ENCODE results near the gene TMEM63A. TPM values are rescaled to one million over a fixed set of nuclear protein-coding genes. Genes with fewer than 3 reads are reported as not detected.
"Not testable (repeated sequence)": the region's sequence is repeated elsewhere in the genome, so short reads cannot be mapped to it uniquely, and the experiment has no call there.

The TMEM63A gene
- total and polyA plus RNA-seq, 2 experiments from 2014 or later: 11.9 to 13.5 TPM

- Histone ChIP-seq H3F3A (ENCODE audit: insufficient read depth) (peaks cover 37% of the 10 kb centered on the region), H4K20me1 (ENCODE audit: insufficient read depth) (no peaks in the 10 kb centered on the region), H3K9ac (peak within 1 kb of the TSS; percentile 79), H3K4me1 (ENCODE audit: insufficient read depth) (peaks cover 36% of the 10 kb centered on the region), H3K27me3 (replicated peaks; ENCODE audit: insufficient read depth) (no peaks in the 10 kb centered on the region), H3K9me2 (ENCODE audit: insufficient read depth) (no peaks in the 10 kb centered on the region), H3K9me3 (ENCODE audit: low read depth) (no peaks in the 10 kb centered on the region), H3K27ac (peak within 1 kb of the TSS; percentile 22; the same call in 1 of the 2 replicates), H3K36me3 (ENCODE audit: low read depth) (no peaks in the 10 kb centered on the region), H3K79me2 (ENCODE audit: insufficient read depth) (no peaks in the 10 kb centered on the region), H2AFZ (peak within 1 kb of the TSS; percentile 88), H3K4me3 (peak within 1 kb of the TSS; percentile 85), H3K4me2 (ENCODE audit: unreplicated experiment) (peak within 1 kb of the TSS; percentile 89)
- in situ Hi-C loops (cut with MboI): no loop called here
- TF ChIP-seq EZH2phosphoT487 (IDR thresholded peaks at IDR 0.05; ENCODE audit: insufficient read depth, low read depth) (no peak), EZH2 (IDR thresholded peaks at IDR 0.05; ENCODE audit: insufficient read depth, poor library complexity, severe bottlenecking) (no peak)
- WGBS, 2 experiments (ENCODE audit: low coverage in 1 of 2, low lambda C conversion rate in 2 of 2, missing lambda C conversion rate in 2 of 2): 1% methylated on average over 43 to 60 of the region's 80 CpGs
- DNase-seq: peak; percentile 95
Observed at GRCh38 chr1:225809842-225810578, 72.2 kb downstream of the TMEM63A start, which contains the start of gene EPHX1. Gene EPHX1 (plus strand): TSS chr1:225810124. CDS start chr1:225828730, 18,606 bp downstream.

- Histone ChIP-seq H3K27ac (no peak overlapping the region), H3K4me3 (no peak overlapping the region), H4K20me1 (ENCODE audit: insufficient read depth) (no peaks in the 10 kb centered on the region), H3K36me3 (ENCODE audit: low read depth) (no peaks in the 10 kb centered on the region), H3K9me2 (ENCODE audit: insufficient read depth) (no peaks in the 10 kb centered on the region), H3K9ac (no peak overlapping the region), H3K79me2 (ENCODE audit: insufficient read depth) (no peaks in the 10 kb centered on the region), H3F3A (ENCODE audit: insufficient read depth) (peaks cover 24% of the 10 kb centered on the region), H3K27me3 (replicated peaks; ENCODE audit: insufficient read depth) (no peaks in the 10 kb centered on the region), H3K4me1 (ENCODE audit: insufficient read depth) (peaks cover 22% of the 10 kb centered on the region), H3K9me3 (ENCODE audit: low read depth) (no peaks in the 10 kb centered on the region), H3K4me2 (ENCODE audit: unreplicated experiment) (no peak overlapping the region), H2AFZ (no peak overlapping the region)
- no peak for DNase-seq
- WGBS, 2 experiments (ENCODE audit: low coverage in 1 of 2, low lambda C conversion rate in 2 of 2, missing lambda C conversion rate in 2 of 2): 95 to 97% methylated on average over 5 of the region's 5 CpGs
- in situ Hi-C loops (cut with MboI): no loop called here
- no peak for TF ChIP-seq EZH2phosphoT487 (IDR thresholded peaks at IDR 0.05; ENCODE audit: insufficient read depth, low read depth)
- no peak for TF ChIP-seq EZH2 (IDR thresholded peaks at IDR 0.05; ENCODE audit: insufficient read depth, poor library complexity, severe bottlenecking)
Observed at GRCh38 chr1:225808136-225808535, 74.0 kb downstream of the TMEM63A start.

GRCh38 chr1:225806736-225807135, 75.4 kb downstream of the TMEM63A start:
- in situ Hi-C loops (cut with MboI): not testable (repeated sequence)
- H3K4me1 ChIP-seq (ENCODE audit: insufficient read depth): peaks cover 12% of the 10 kb centered on the region
- 93 to 97% methylated on average over 3 of the region's 3 CpGs for WGBS, 2 experiments (ENCODE audit: low coverage in 1 of 2, low lambda C conversion rate in 2 of 2, missing lambda C conversion rate in 2 of 2)

GRCh38 chr1:225806249-225806648, 75.9 kb downstream of the TMEM63A start:
- no peak overlapping the region for H3K4me3 ChIP-seq
- 100% methylated on average over 1 of the region's 1 CpG for WGBS, 2 experiments (ENCODE audit: low coverage in 1 of 2, low lambda C conversion rate in 2 of 2, missing lambda C conversion rate in 2 of 2)
- no peaks in the 10 kb centered on the region for H3K27me3 ChIP-seq (replicated peaks; ENCODE audit: insufficient read depth)
- H3K9me2 ChIP-seq (ENCODE audit: insufficient read depth): no peaks in the 10 kb centered on the region
- H3K79me2 ChIP-seq (ENCODE audit: insufficient read depth): no peaks in the 10 kb centered on the region
- H3K4me1 ChIP-seq (ENCODE audit: insufficient read depth): peaks cover 7% of the 10 kb centered on the region
- peaks cover 6% of the 10 kb centered on the region for H3F3A ChIP-seq (ENCODE audit: insufficient read depth)
- TF ChIP-seq EZH2 (IDR thresholded peaks at IDR 0.05; ENCODE audit: insufficient read depth, poor library complexity, severe bottlenecking): no peak
- no peak for TF ChIP-seq EZH2phosphoT487 (IDR thresholded peaks at IDR 0.05; ENCODE audit: insufficient read depth, low read depth)
- no peaks in the 10 kb centered on the region for H3K9me3 ChIP-seq (ENCODE audit: low read depth)
- in situ Hi-C loops (cut with MboI): no loop called here
- no peak overlapping the region for H3K9ac ChIP-seq
- no peaks in the 10 kb centered on the region for H3K36me3 ChIP-seq (ENCODE audit: low read depth)
- H2AFZ ChIP-seq: no peak overlapping the region
- no peaks in the 10 kb centered on the region for H4K20me1 ChIP-seq (ENCODE audit: insufficient read depth)
- no peak overlapping the region for H3K4me2 ChIP-seq (ENCODE audit: unreplicated experiment)
- H3K27ac ChIP-seq: no peak overlapping the region
- no peak for DNase-seq

More at GRCh38 chr1:225806736-225807135, 75.4 kb downstream of the TMEM63A start:
- not testable (repeated sequence) for H3K27me3 ChIP-seq (replicated peaks; ENCODE audit: insufficient read depth); H3K9me2 ChIP-seq (ENCODE audit: insufficient read depth); H3K9me3 ChIP-seq (ENCODE audit: low read depth); H3K4me2 ChIP-seq (ENCODE audit: unreplicated experiment); H3K9ac ChIP-seq; H3K4me3 ChIP-seq; H3K27ac ChIP-seq; H3K79me2 ChIP-seq (ENCODE audit: insufficient read depth); DNase-seq; H3K36me3 ChIP-seq (ENCODE audit: low read depth); H4K20me1 ChIP-seq (ENCODE audit: insufficient read depth); H2AFZ ChIP-seq
- peaks cover 11% of the 10 kb centered on the region for H3F3A ChIP-seq (ENCODE audit: insufficient read depth)

- DNase-seq; H2AFZ ChIP-seq; H3K27me3 ChIP-seq (replicated peaks; ENCODE audit: insufficient read depth); H3K4me2 ChIP-seq (ENCODE audit: unreplicated experiment); H3F3A ChIP-seq (ENCODE audit: insufficient read depth); H3K79me2 ChIP-seq (ENCODE audit: insufficient read depth); H3K9me3 ChIP-seq (ENCODE audit: low read depth); H3K4me1 ChIP-seq (ENCODE audit: insufficient read depth); H3K9ac ChIP-seq; H3K36me3 ChIP-seq (ENCODE audit: low read depth); H3K9me2 ChIP-seq (ENCODE audit: insufficient read depth); H4K20me1 ChIP-seq (ENCODE audit: insufficient read depth); in situ Hi-C loops (cut with MboI); H3K4me3 ChIP-seq; H3K27ac ChIP-seq: not testable (repeated sequence)
- 93% methylated on average over 7 of the region's 7 CpGs for WGBS, 2 experiments (ENCODE audit: low coverage in 1 of 2, low lambda C conversion rate in 2 of 2, missing lambda C conversion rate in 2 of 2)
Observed at GRCh38 chr1:225801146-225801545, 81.0 kb downstream of the TMEM63A start.

GRCh38 chr1:225796097-225796496, 86.1 kb downstream of the TMEM63A start:
- H3K9ac ChIP-seq; H3K36me3 ChIP-seq (ENCODE audit: low read depth); H3K4me3 ChIP-seq; H3K9me3 ChIP-seq (ENCODE audit: low read depth); H4K20me1 ChIP-seq (ENCODE audit: insufficient read depth); H3K79me2 ChIP-seq (ENCODE audit: insufficient read depth); DNase-seq; H3K27me3 ChIP-seq (replicated peaks; ENCODE audit: insufficient read depth); H3K9me2 ChIP-seq (ENCODE audit: insufficient read depth); H3K4me2 ChIP-seq (ENCODE audit: unreplicated experiment); H3F3A ChIP-seq (ENCODE audit: insufficient read depth); H3K4me1 ChIP-seq (ENCODE audit: insufficient read depth); H3K27ac ChIP-seq; in situ Hi-C loops (cut with MboI); H2AFZ ChIP-seq: not testable (repeated sequence)
- WGBS, 2 experiments (ENCODE audit: low coverage in 1 of 2, low lambda C conversion rate in 2 of 2, missing lambda C conversion rate in 2 of 2): 89 to 95% methylated on average over 9 to 18 of the region's 18 CpGs
